Ureter (tissue), 1 donor: ENCODE measurements around the gene CENATAC. TPM values are rescaled to one million over a fixed set of nuclear protein-coding genes. Genes with fewer than 3 reads are reported as not detected.
A peak's percentile ranks its signal among the peaks of the same experiment; 100 is the strongest.
"Not testable (repeated sequence)": the region's sequence is repeated elsewhere in the genome, so short reads cannot be mapped to it uniquely, and the experiment has no call there.

Experiments
- DNase-seq: peaks from one replicate; pipeline ENCODE4 v3.0.0-alpha.2; 2020; ENCODE audit warnings: low spot score
- total RNA-seq: library from RNA; stranded (reverse); gene quantifications from one replicate; pipeline ENCODE4 v1.2.4, GENCODE V29; 2023
- donor health status: DM: yes; HTN: yes; CAD: no.

Gene CENATAC
- total RNA-seq, 1 donor from 2014 or later, result 51.6 TPM

GRCh38 chr11:119026970-119027369 is 29.0 kb downstream of the CENATAC start:
- no peak for DNase-seq

GRCh38 chr11:119027561-119028345 is 29.8 kb downstream of the CENATAC start:
- no peak for DNase-seq

DNA sequence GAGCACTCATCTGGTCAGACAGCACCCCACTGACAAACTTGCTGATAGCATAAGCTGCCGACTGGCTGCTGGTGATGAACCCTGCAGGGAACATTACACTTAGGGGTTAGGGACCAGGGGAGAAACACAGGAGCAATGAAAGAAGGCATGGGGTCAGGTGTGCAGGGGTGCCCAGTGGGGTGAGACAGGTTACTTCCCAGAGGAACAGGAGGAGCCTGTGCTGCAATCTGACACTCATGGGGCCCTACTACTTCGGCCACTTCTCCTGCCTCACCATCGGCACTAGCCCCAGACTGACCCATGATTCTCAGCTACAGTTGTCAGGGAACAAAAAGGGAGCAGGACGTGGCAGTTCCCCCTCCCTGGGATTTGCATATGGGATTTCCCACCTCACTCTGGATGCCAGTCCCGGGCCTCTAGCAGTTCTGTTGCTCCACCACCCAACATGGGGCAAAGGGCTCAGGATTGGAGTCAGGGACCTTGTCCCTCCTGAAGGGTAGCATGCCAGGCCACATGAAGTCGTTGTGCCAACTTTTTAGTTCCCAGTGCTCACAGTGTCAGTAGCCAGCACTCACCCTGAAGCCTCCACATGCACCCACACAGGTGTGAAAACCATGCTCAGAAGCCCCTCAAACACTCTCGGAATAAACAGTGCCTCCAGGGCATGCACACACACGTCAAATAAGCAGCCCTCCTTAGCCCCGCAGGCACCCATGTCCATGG is 30.6 kb downstream of the CENATAC start:
- no peak for DNase-seq

DNA sequence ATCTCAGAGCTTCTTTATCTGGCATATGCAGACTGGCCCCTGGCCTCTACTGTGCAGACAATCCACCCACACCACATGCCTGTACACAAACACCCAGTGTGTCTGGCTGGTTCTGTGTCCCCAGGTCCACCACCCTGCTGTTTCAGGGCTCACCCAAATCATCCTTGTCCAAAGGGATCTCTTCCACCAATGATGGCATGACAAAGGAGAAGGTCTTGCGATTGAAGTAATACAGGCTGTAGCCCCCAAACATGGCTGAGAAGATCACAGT is 31.1 kb downstream of the CENATAC start:
- DNase-seq, result no peak

GRCh38 chr11:119029340-119030028 is 31.5 kb downstream of the CENATAC start:
- DNase-seq, result no peak

- no peak for DNase-seq
Measured at GRCh38 chr11:119030029-119030328, 32.0 kb downstream of the CENATAC start.

DNA sequence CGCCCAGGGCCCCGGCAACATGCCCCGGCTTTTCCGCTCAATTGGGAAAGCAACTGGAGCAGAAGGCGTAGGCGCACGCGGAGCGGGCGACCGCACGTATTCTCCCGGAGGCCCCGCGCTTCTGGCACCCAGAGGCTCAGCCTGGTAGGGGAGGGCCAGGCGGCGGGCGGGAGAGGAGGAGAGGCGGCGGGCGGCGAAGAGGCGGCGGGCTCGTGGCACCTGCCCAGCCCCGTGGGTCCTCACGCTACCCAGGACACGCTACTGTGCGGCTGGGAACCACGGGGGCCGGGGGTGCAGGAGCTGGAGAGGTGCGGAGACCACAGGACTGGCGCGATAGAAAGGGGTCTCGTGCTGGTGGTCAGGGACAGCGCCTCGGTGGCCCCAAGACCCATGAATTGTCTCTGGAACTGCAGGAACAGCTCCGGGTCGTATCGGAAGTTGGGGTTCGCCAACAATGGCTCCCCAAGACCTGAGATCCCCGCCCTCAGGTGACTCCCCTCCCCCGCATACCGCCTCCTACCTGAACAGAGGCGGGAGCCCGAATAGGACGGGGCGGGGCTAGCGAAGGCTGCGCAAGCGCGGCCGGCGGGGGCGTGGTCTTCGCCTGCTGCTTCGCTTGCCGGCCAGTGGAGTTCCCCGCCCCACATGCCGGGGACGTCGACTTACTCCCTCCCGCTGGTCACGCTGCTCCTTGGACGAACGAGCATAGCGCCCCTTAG is 32.5 kb downstream of the CENATAC start, which contains the start of gene SLC37A4:
SLC37A4 (minus strand) TSS at position 549 of the 719 bp plus-strand sequence.
- DNase-seq, result peak; percentile 98

DNA sequence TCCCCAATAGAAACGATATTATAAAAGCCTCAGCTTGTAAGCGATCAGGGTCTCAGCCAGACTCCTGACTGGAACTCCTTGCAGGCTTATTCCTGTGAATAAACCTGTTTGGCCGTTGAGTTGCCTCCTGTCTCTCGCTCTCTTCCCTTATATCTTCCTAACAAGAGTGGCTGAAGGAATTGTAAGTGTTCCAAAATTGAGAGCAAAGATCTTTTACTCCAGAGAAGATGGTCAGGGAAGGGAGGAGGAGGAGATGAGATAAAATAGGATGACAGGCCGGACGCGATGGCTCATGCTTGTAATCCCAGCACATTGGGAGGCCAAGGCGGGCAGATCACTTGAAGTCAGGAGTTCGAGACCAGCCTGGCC is 34.0 kb downstream of the CENATAC start:
- no peak for DNase-seq

DNA sequence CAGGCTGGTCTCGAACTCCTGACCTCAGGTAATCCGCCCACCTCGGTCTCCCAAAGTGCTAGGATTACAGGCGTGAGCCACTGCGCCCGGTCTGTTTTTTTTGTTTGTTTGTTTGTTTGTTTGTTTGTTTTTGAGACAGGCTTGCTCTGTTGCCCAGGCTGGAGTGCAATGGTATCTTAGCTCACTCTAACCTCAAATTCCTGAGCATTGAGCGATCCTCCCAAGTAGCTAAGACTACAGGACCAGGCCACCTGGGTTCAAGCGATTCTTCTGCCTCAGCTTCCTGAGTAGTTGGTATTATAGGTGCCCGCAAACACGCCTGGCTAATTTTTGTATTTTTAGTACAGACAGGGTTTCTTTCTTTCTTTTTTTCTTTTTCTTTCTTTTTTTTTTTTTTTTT is 35.5 kb downstream of the CENATAC start:
- DNase-seq, result not testable (repeated sequence)

DNA sequence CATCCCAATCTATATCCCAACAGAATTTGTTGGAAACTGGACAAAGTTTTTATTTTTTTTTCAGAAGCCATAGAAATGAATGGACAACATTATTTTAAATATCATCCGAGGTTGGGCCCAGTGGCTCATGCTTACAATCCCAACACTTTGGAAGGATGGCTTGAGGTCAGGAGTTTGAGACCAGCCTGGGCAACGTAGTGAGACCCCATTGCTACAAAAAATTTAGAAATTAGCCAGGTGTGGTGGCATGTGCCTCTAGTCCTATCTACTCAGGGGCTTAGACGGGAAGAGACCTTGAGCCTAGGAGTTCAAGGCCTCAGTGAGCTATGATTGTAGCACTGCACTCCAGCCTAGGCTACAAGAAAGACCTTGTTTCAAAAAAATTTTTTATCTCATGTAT is 36.9 kb downstream of the CENATAC start:
- no peak for DNase-seq

- no peak for DNase-seq
Measured at GRCh38 chr11:119038884-119039283, 40.9 kb downstream of the CENATAC start.

- DNase-seq, result not testable (repeated sequence)
Measured at GRCh38 chr11:119039471-119039870, 41.5 kb downstream of the CENATAC start.

DNA sequence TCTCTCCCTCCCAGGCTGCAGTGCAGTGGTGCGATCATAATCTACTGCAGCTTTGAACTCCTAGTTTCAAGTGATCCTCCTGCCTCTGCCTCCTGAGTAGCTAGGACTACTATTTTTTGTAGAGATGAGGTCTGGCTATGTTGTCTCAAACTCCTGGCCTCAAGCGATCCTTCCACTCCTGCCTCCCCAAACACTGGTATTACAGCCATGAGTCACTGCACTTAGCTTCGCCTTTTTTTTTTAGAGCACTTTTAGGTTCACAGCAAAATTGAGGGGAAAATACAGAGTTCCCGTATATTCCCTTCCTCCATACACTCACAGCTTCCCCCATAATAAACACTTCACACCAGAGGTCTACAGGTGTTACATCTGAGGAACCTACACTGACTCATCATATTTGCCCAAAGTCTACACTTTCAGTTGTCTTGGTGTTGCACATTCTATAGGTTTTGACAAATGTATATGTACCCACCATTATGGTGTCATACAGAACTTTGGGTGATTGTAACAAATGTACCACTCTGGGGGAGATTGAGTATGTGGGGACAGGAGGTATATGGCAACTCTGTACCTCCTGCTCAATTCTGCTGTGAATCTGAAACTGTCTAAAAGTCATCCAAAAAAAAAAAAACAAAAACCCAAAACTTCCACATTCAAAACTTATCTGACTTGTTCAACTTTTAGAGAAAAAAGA is 44.0 kb downstream of the CENATAC start:
- DNase-seq, result no peak

DNA sequence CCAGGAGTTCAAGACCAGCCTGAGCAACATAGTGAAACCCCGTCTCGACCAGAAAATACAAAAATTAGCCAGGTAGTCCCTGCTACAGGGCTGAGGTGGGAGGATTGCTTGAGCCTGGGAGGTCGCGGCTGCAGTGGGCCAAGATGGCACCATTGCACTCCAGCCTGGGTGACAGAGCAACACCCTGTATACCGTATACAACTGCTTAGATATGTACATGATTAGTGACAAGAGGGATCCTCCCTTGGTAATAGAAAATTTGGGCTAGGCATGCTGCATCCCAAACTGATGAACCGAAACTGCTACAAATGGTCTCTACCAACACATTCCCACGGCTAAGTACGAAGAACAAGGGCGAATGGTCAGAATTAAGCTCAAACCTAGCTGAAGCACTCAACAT is 45.0 kb downstream of the CENATAC start:
- no peak for DNase-seq

GRCh38 chr11:119044708-119045107 is 46.8 kb downstream of the CENATAC start:
- no peak for DNase-seq

DNA sequence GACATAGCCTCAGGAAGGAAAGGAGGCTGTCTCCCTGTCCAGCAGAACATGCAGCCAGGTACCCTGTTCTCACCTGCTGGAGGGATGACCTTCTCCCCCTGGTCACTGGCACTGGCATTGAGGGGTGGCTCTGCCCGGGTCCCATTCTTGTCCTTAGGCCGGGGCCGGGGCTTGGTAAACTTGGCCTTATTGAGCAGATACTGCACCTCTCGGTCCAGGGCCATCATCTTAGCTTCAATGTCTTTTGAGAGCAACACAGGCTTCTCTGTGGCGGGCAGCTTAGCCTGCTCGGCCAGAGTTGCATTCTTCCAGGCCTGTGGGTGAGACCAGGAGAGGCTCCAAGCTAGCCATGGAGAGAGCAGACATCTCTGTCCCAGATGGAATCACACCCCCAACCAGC is 48.6 kb downstream of the CENATAC start:
- DNase-seq, result no peak

- DNase-seq, result no peak
Measured at GRCh38 chr11:119047205-119047604, 49.3 kb downstream of the CENATAC start.

DNA sequence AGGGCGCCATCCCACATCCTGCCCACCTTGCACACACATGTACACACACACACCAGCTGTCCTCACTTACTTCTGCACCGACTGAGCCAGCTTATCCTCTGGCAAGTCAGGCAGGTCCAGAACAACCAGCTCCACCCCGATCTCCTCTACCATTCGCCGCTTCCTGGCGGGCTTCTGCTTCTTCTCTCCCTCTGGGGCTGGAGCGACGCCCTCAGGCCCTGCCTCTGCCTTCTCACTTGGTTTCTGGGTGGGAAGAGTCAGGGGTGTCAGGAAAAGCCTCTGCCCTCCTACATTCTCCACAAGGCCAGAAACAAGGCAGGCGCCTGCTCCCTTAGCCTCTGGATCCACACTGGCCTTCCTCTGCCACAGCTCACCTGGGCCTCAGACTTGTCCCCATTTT is 50.7 kb downstream of the CENATAC start:
- DNase-seq, result no peak

DNA sequence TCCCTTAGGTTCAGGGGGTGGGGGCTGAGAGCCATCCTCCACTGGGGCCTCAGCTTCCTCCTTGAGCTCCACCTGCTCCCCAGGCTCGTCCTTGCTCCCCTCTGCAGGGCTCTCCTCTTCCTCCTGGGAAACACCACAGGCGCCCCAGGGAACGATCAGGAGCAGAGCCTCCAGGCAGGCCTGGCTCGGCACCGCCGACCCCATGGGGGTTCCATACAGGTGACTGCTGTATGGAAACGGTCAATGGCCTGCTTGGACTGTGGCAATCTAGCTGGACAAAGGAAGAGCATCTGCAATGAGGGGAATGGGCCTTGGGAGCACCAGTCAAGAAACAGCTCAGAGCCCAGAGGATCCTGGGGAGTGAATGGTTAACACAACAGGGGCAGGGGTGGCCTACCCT is 51.1 kb downstream of the CENATAC start:
- DNase-seq, result no peak

GRCh38 chr11:119051440-119052162 is 53.7 kb downstream of the CENATAC start:
- no peak for DNase-seq

DNA sequence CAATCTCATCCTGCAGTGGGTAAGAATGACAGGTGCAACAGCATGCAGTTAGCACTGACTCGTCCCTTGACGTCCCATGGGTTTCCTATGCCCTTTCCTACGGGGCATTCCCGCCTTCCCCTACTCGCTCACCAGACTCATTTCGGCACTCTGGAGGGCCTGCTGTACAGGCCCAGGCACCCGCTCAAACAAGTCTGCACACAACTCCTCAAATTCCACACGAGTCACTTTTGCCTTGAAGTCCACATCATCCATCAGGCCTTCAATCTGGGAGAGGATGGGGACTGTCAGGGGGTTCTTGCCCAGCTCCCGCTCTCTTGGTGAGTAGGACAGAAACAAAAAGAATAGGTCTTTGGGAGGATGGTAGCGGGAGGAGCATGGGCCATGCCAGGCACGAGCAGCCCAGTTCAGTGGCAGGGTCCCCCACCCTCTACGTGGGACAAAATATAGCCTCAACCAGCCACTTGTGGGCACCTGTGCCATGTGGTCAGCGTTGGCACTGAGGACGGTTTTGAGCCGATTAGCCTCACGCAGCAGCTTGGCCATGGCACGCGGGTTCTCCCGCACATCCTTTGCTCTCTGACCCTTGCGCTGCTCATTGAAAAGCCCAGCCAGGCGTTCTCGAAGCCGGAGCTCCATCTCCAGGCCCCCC is 54.4 kb downstream of the CENATAC start:
- no peak for DNase-seq
